H1 (cell line): ENCODE results near the gene ZNF462. TPM values are rescaled to one million over a fixed set of nuclear protein-coding genes. Genes with fewer than 3 reads are reported as not detected.
A peak's percentile ranks its signal among the peaks of the same experiment; 100 is the strongest.

Source experiments
- CTCF ChIA-PET: fragments of 300-600 bp; sonication (Branson Sonifier 250); formaldehyde crosslinking; loops from one replicate; lab custom pipeline; 2021; ENCODE audit not compliant: partially characterized antibody; lab: Charles Lee
- POLR2A ChIA-PET: fragments of 300-600 bp; sonication (Branson Sonifier 250); formaldehyde crosslinking; loops from one replicate; lab custom pipeline; 2021; ENCODE audit warnings: inconsistent platforms; ENCODE audit not compliant: partially characterized antibody; lab: Charles Lee
- DNase-seq, 2 experiments: peaks; one replicate each; pipeline versions ENCODE4 v3.0.0 to v3.0.0-alpha.2; 2010 to 2022; ENCODE audit warnings: low spot score in 2 of 2, low read depth in 1 of 2, mixed read lengths in 1 of 2
- FAIRE-seq: peaks from 2 replicates; lab custom pipeline; 2011; peaks lifted over from hg19 to GRCh38; lab: Jason Lieb, UNC
- H2AFZ ChIP-seq: 2 replicates; pipeline ENCODE4 v1.8.1; 2012; ENCODE audit warnings: low read length, inconsistent platforms
- H2AK5ac ChIP-seq: 2 replicates; pipeline ENCODE4 v1.6.1; 2013; ENCODE audit warnings: low read depth, low read length
- H2BK120ac ChIP-seq: replicated peaks from 2 replicates; pipeline ENCODE3; 2013; ENCODE audit warnings: low read depth, low read length, inconsistent platforms
- H2BK12ac ChIP-seq: 2 replicates; pipeline ENCODE4 v1.6.1; 2013; ENCODE audit warnings: low read depth, low read length
- H2BK15ac ChIP-seq: 2 replicates; pipeline ENCODE4 v1.6.1; 2013; ENCODE audit warnings: low read length
- H2BK20ac ChIP-seq: 2 replicates; pipeline ENCODE4 v1.6.1; 2013; ENCODE audit warnings: low read length
- H2BK5ac ChIP-seq: 2 replicates; pipeline ENCODE4 v1.6.1; 2013; ENCODE audit warnings: low read depth, low read length
- H3K14ac ChIP-seq: 2 replicates; pipeline ENCODE4 v1.6.1; 2013; ENCODE audit warnings: inconsistent platforms; ENCODE audit not compliant: insufficient read length
- H3K18ac ChIP-seq: 2 replicates; pipeline ENCODE4 v1.6.1; 2013; ENCODE audit warnings: low read length; ENCODE audit errors: extremely low read depth
- H3K23ac ChIP-seq: 2 replicates; pipeline ENCODE4 v1.6.1; 2013; ENCODE audit warnings: inconsistent platforms; ENCODE audit not compliant: insufficient read length
- H3K23me2 ChIP-seq: 2 replicates; pipeline ENCODE4 v1.6.1; 2013; ENCODE audit warnings: low read depth, low read length
- H3K27ac ChIP-seq: 2 replicates; pipeline ENCODE4 v1.6.1; 2011; ENCODE audit warnings: low read depth, low read length, inconsistent platforms
- H3K27me3 ChIP-seq, 4 experiments: replicated peaks in 1 of 4; 1 replicate in 1 of 4; 2 replicates in 3 of 4; pipeline versions ENCODE4 v1.6.1 to v1.8.1; 2011 to 2013; ENCODE audit warnings: low read length in 3 of 4, mild to moderate bottlenecking in 3 of 4, inconsistent platforms in 2 of 4, mixed read lengths in 2 of 4, moderate library complexity in 1 of 4; ENCODE audit not compliant: control insufficient read depth in 3 of 4, insufficient read depth in 3 of 4; ENCODE audit errors: extremely low read depth in 1 of 4
- H3K36me3 ChIP-seq, 4 experiments: 2 replicates each; pipeline versions ENCODE4 v1.6.1 to v1.8.1; 2011 to 2013; ENCODE audit warnings: mild to moderate bottlenecking in 4 of 4, low read length in 3 of 4, moderate library complexity in 2 of 4, control low read depth in 1 of 4, inconsistent platforms in 1 of 4; ENCODE audit not compliant: insufficient read depth in 4 of 4, control insufficient read depth in 2 of 4
- H3K4ac ChIP-seq: replicated peaks from 2 replicates; pipeline ENCODE3; 2013; ENCODE audit warnings: low read length, low read depth, mixed read lengths, inconsistent platforms; ENCODE audit not compliant: insufficient read length
- H3K4me1 ChIP-seq, 4 experiments: replicated peaks in 1 of 4; 1 replicate in 1 of 4; 2 replicates in 3 of 4; pipeline versions ENCODE4 v1.6.1 to v1.8.1; 2011 to 2013; ENCODE audit warnings: low read length in 3 of 4, inconsistent platforms in 2 of 4, mixed read lengths in 1 of 4; ENCODE audit not compliant: insufficient read depth in 4 of 4, control insufficient read depth in 3 of 4
- H3K4me2 ChIP-seq, 2 experiments: 2 replicates each; pipeline versions ENCODE4 v1.6.1 to v1.8.1; 2011 to 2013; ENCODE audit warnings: low read depth in 2 of 2, low read length in 2 of 2, control low read depth in 1 of 2, inconsistent platforms in 1 of 2, mild to moderate bottlenecking in 1 of 2; ENCODE audit not compliant: insufficient read depth in 1 of 2
- H3K4me3 ChIP-seq, 4 experiments: fragments of 200-600, 300-600 bp in 1 of 4; sonication (generic), shearing (Covaris generic), sonication (Bioruptor Twin) in 1 of 4; 2 replicates each; pipeline versions ENCODE4 v1.5.1 to v1.8.1; 2011 to 2016; ENCODE audit warnings: low read length in 4 of 4, low read depth in 3 of 4, control low read depth in 2 of 4, inconsistent platforms in 2 of 4, mild to moderate bottlenecking in 2 of 4, mixed read lengths in 1 of 4, moderate library complexity in 1 of 4; ENCODE audit not compliant: insufficient read depth in 2 of 4; ENCODE audit errors: extremely low read depth in 1 of 4
- H3K56ac ChIP-seq: replicated peaks from 2 replicates; pipeline ENCODE3; 2013; ENCODE audit warnings: low read depth, mild to moderate bottlenecking, mixed read lengths, low read length, inconsistent platforms; ENCODE audit not compliant: insufficient read length
- H3K79me1 ChIP-seq: 2 replicates; pipeline ENCODE4 v1.6.1; 2013; ENCODE audit warnings: low read depth, low read length, control low read depth
- H3K79me2 ChIP-seq, 2 experiments: 2 replicates each; pipeline versions ENCODE4 v1.6.1 to v1.8.1; 2012 to 2013; ENCODE audit warnings: low read length in 2 of 2, mild to moderate bottlenecking in 2 of 2, inconsistent platforms in 1 of 2; ENCODE audit not compliant: insufficient read depth in 2 of 2, control insufficient read depth in 1 of 2
- H3K9ac ChIP-seq, 4 experiments: replicated peaks in 1 of 4; 1 replicate in 1 of 4; 2 replicates in 3 of 4; pipeline versions ENCODE4 v1.6.1 to v1.8.1; 2011 to 2013; ENCODE audit warnings: low read depth in 3 of 4, low read length in 3 of 4, control low read depth in 2 of 4, mild to moderate bottlenecking in 2 of 4, moderate library complexity in 2 of 4, inconsistent platforms in 1 of 4; ENCODE audit errors: extremely low read depth in 1 of 4
- H3K9me3 ChIP-seq, 2 experiments: 2 replicates each; pipeline versions ENCODE4 v1.6.1 to v1.8.1; 2012 to 2013; ENCODE audit warnings: mild to moderate bottlenecking in 2 of 2, moderate library complexity in 2 of 2, control low read depth in 1 of 2, inconsistent platforms in 1 of 2, low read depth in 1 of 2, low read length in 1 of 2, mixed read lengths in 1 of 2; ENCODE audit not compliant: insufficient read depth in 2 of 2
- H4K20me1 ChIP-seq, 2 experiments: replicated peaks in 1 of 2; 2 replicates each; pipeline versions ENCODE3 to v1.8.1; 2011 to 2013; ENCODE audit warnings: inconsistent platforms in 2 of 2, low read length in 2 of 2, mild to moderate bottlenecking in 1 of 2; ENCODE audit not compliant: insufficient read depth in 2 of 2, control insufficient read depth in 1 of 2
- H4K5ac ChIP-seq: 2 replicates; pipeline ENCODE4 v1.6.1; 2013; ENCODE audit warnings: low read length, low read depth, mixed read lengths, inconsistent platforms; ENCODE audit not compliant: insufficient read length
- H4K8ac ChIP-seq: 2 replicates; pipeline ENCODE4 v1.8.0; 2013; ENCODE audit warnings: mild to moderate bottlenecking, moderate library complexity, low read length, inconsistent platforms; ENCODE audit not compliant: insufficient read depth; ENCODE audit errors: extremely low read depth
- H4K91ac ChIP-seq: replicated peaks from 2 replicates; pipeline ENCODE3; 2013; ENCODE audit warnings: low read length, mixed read lengths, inconsistent platforms; ENCODE audit not compliant: insufficient read length
- ASH2L ChIP-seq: fragments of 200-600, 300-600 bp; sonication (generic); IDR thresholded peaks from one replicate; pipeline ENCODE4 v1.7.1; 2017; ENCODE audit warnings: low read length
- ATF3 ChIP-seq: IDR thresholded peaks from 2 replicates; pipeline ENCODE4 v1.6.1; 2011; ENCODE audit warnings: low read depth, mild to moderate bottlenecking, low read length; ENCODE audit not compliant: insufficient read depth
- CEBPB ChIP-seq: IDR thresholded peaks from 2 replicates; pipeline ENCODE4 v1.6.1; 2012; ENCODE audit warnings: low read depth, low read length
- CHD2 ChIP-seq: IDR thresholded peaks from 2 replicates; pipeline ENCODE4 v1.6.1; 2012; ENCODE audit warnings: low read length, improper control_type of control experiment
- CTBP2 ChIP-seq: IDR thresholded peaks from 2 replicates; pipeline ENCODE4 v1.7.0; 2011; ENCODE audit warnings: borderline replicate concordance, mild to moderate bottlenecking, moderate library complexity, mixed read lengths, low read length; ENCODE audit not compliant: insufficient read depth, insufficient read length
- EZH2 ChIP-seq: fragments of 200-600 bp; sonication (generic); IDR thresholded peaks from 2 replicates; pipeline ENCODE4 v1.7.1; 2012; ENCODE audit warnings: low read depth, mild to moderate bottlenecking, moderate library complexity, low read length, inconsistent platforms; ENCODE audit not compliant: severe bottlenecking
- MAFK ChIP-seq: IDR thresholded peaks from 2 replicates; pipeline ENCODE4 v1.6.1; 2012; ENCODE audit warnings: low read depth, mild to moderate bottlenecking, improper control_type of control experiment, low read length
- NANOG ChIP-seq: IDR thresholded peaks from 2 replicates; pipeline ENCODE4 v1.6.1; 2011; ENCODE audit warnings: low read length, low read depth, mild to moderate bottlenecking, inconsistent platforms; ENCODE audit not compliant: insufficient read depth, poor library complexity, severe bottlenecking
- RAD21 ChIP-seq, 2 experiments: IDR thresholded peaks in 1 of 2; conservative IDR thresholded peaks in 1 of 2; 2 replicates each; pipeline ENCODE4 v1.6.1; 2011; ENCODE audit warnings: low read depth in 2 of 2, low read length in 2 of 2, improper control_type of control experiment in 1 of 2, inconsistent platforms in 1 of 2, mild to moderate bottlenecking in 1 of 2, moderate library complexity in 1 of 2
- RFX5 ChIP-seq: IDR thresholded peaks from 2 replicates; pipeline ENCODE4 v1.6.1; 2011; ENCODE audit warnings: low read depth, low read length, improper control_type of control experiment, borderline replicate concordance
- SIRT6 ChIP-seq: IDR thresholded peaks from one replicate; pipeline ENCODE4 v1.7.1; 2012; ENCODE audit warnings: low read length, inconsistent platforms
- SIX5 ChIP-seq: IDR thresholded peaks from 2 replicates; pipeline ENCODE4 v1.6.1; 2011; ENCODE audit warnings: mild to moderate bottlenecking, low read depth, low read length
- TCF12 ChIP-seq: IDR thresholded peaks from 2 replicates; pipeline ENCODE4 v1.6.1; 2011; ENCODE audit warnings: low read depth, mild to moderate bottlenecking, low read length
- WGBS, 2 experiments: shearing (Covaris generic) in 1 of 2; methylation state at CpG; one replicate each; pipeline versions ENCODE4 v1.1.6 to v1.1.7; 2013 to 2015; ENCODE audit warnings: low lambda C conversion rate in 2 of 2, mixed read lengths in 2 of 2, inconsistent platforms in 1 of 2, low coverage in 1 of 2, missing lambda C conversion rate in 1 of 2; ENCODE audit not compliant: insufficient replicate concordance in 2 of 2, insufficient coverage in 1 of 2, insufficient read length in 1 of 2; ENCODE audit errors: extremely low coverage in 1 of 2, missing lambda C conversion rate in 1 of 2; 5-methylcytosine and 5-hydroxymethylcytosine counted together
- polyA plus RNA-seq, 7 experiments: library from polyadenylated mRNA; depleted of rRNA in 3 of 7; stranded (reverse) in 5 of 7; unstranded in 2 of 7; fragments of >200 nt in 5 of 7; fragments of 200-250 nt in 2 of 7; gene quantifications; 1 replicate in 5 of 7; 2 replicates in 1 of 7; 4 replicates in 1 of 7; pipeline versions ENCODE4 v1.2.1 to v1.2.3, GENCODE V29; 2011 to 2013; ENCODE audit warnings: missing spikeins in 2 of 7, mixed read lengths in 2 of 7
- total RNA-seq: library from RNA; stranded (reverse); fragmentation: NEBNext Ultra II Directional; extraction: Animal tissue kit (Norgen Biotek cat#: 25700); gene quantifications from 2 replicates; pipeline ENCODE4 v1.2.1, GENCODE V29; 2021

ZNF462 gene
- total and polyA plus RNA-seq, 2 of the 8 experiments (the other 6 are each of a cell fraction or from before 2014, with no cell fraction given), result 30.0 to 163 TPM

- H3K36me3 ChIP-seq, result peaks cover 0 to 16% (median 4%) of the 10 kb centered on the region in 4 experiments; a peak in 2 of 8 replicates
- H3K9ac ChIP-seq, result no peak overlapping the region
- DNase-seq (no peak), FAIRE-seq (no peak)
- peak overlapping the region; percentile 19; the same call in 1 of the 2 replicates for H2BK20ac ChIP-seq
- no peak overlapping the region for H3K27ac ChIP-seq
- H2BK5ac ChIP-seq, result no peak overlapping the region
- no peak overlapping the region for H3K4me3 ChIP-seq
- H3K27me3 ChIP-seq, result no peaks in the 10 kb centered on the region
- no peaks in the 10 kb centered on the region for H3K9me3 ChIP-seq
- ChIA-PET CTCF (interaction anchor here (1.3 to 1.5 kb wide), 2 partner anchors 9 to 26 kb away, joined by 3 to 4 read pairs; no protein-coding TSS in a partner anchor), POLR2A (interaction anchor here (0.6 to 5.1 kb wide), 5 partner anchors 11 to 43 kb away, joined by 3 to 64 read pairs (median 4); partner anchors contain the start of gene ZNF462)
- no peak overlapping the region; the same call in 1 of the 2 replicates for H3K18ac ChIP-seq
- no peak overlapping the region; the same call in 1 of the 2 replicates for H2BK12ac ChIP-seq
- no peak overlapping the region for H3K23ac ChIP-seq
- H3K14ac ChIP-seq, result no peak overlapping the region
- H3K56ac ChIP-seq, result no peak overlapping the region
- peaks cover 4% of the 10 kb centered on the region; the same call in 1 of the 2 replicates for H3K79me1 ChIP-seq
- no peak overlapping the region; a peak in 1 of 4 replicates for H3K4me2 ChIP-seq
- H4K8ac ChIP-seq, result no peak overlapping the region
- peaks cover 17 to 48% (median 33%) of the 10 kb centered on the region in 4 experiments for H3K4me1 ChIP-seq
- peaks cover 15 to 25% of the 10 kb centered on the region in 2 experiments for H4K20me1 ChIP-seq
- H4K5ac ChIP-seq, result no peak overlapping the region
- no peak overlapping the region for H2BK15ac ChIP-seq
- H3K4ac ChIP-seq, result no peak overlapping the region
- H2AFZ ChIP-seq, result no peak overlapping the region
- peak overlapping the region; percentile 10 for H2BK120ac ChIP-seq
- H4K91ac ChIP-seq, result no peak overlapping the region
- peaks cover 5% of the 10 kb centered on the region; the same call in 1 of the 2 replicates for H3K23me2 ChIP-seq
- H2AK5ac ChIP-seq, result no peak overlapping the region; the same call in 1 of the 2 replicates
- H3K79me2 ChIP-seq, result peaks cover 58 to 100% of the 10 kb centered on the region in 2 experiments
- 87% methylated on average over 5 of the region's 5 CpGs; no CpG with 5 or more reads in 1 of the 2 experiments for WGBS, 2 experiments
- no peak for TF ChIP-seq NANOG
- TF ChIP-seq ASH2L, result no peak
- no peak for TF ChIP-seq TCF12
- no peak for TF ChIP-seq RAD21 (IDR thresholded peaks at IDR 0.05 in 1 of 2, conservative IDR thresholded peaks at IDR 0.05 in 1 of 2; ENCODE audit: low read depth in 2 of 2, low read length in 2 of 2)
- no peak for TF ChIP-seq EZH2
- TF ChIP-seq RFX5, result no peak
- TF ChIP-seq SIRT6, result no peak
- no peak for TF ChIP-seq CHD2
- TF ChIP-seq SIX5, result no peak
- TF ChIP-seq MAFK, result no peak
- no peak for TF ChIP-seq CEBPB
- TF ChIP-seq CTBP2, result no peak
- no peak for TF ChIP-seq ATF3
These were observed 17.1 kb downstream of the ZNF462 start for GRCh38 chr9:106880081-106880480.
